DOHH2 (cell line): Measurements from ENCODE around the gene KLHL41.

Experiments
- EZH2phosphoT487 ChIP-seq: fragments of 200-600 bp; sonication (generic); IDR thresholded peaks from 2 replicates; pipeline ENCODE4 v1.6.1; 2017; ENCODE audit warnings: borderline replicate concordance, mild to moderate bottlenecking, antibody characterized with exemption, low read length, moderate library complexity, mixed read lengths
- TF ChIP-seq, protein P1 (sequence below): fragments of 200-600 bp; sonication (generic); IDR thresholded peaks from one replicate; pipeline ENCODE4 v1.5.1; 2014; ENCODE audit warnings: antibody characterized with exemption, mild to moderate bottlenecking, low read depth, low read length; ENCODE audit not compliant: poor library complexity, severe bottlenecking

DNA sequence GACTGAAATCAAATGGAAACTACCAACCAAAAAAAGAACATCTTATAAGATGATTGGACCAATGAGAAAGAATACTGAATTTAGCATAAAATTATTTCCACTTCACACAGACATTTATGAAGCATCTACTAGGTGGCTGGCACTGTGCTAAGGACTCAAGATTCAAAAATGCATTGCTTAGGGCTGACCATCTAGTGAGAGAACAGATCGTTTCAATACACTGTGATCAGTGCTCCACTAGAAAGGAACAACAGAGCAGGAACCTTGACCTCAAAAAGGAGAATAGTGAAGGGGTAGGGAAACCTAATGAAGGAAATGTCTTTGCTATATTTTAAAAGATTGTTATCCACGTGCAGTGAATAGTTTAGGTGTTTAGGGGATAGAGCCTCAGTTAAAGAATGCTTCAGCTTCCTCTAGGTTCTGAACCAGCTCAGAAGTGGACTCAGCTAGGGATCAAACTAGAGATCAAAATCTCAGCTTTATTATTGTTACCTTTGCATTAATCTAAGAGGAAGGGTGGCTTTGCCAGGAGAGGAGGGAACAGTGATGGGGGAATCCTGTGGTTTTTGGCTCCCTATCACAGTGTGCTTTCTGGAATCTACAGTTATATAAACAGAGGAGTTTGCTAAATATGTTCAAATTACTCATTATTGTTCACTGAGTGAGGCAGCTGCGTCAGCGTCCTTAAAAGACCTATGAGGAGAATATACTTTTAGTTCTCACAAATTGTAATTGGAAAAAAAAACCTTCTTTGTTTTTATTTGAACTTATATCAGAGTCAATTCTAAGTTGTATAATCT lies 46.4 kb upstream of the KLHL41 start:
- TF ChIP-seq, protein P1, sequence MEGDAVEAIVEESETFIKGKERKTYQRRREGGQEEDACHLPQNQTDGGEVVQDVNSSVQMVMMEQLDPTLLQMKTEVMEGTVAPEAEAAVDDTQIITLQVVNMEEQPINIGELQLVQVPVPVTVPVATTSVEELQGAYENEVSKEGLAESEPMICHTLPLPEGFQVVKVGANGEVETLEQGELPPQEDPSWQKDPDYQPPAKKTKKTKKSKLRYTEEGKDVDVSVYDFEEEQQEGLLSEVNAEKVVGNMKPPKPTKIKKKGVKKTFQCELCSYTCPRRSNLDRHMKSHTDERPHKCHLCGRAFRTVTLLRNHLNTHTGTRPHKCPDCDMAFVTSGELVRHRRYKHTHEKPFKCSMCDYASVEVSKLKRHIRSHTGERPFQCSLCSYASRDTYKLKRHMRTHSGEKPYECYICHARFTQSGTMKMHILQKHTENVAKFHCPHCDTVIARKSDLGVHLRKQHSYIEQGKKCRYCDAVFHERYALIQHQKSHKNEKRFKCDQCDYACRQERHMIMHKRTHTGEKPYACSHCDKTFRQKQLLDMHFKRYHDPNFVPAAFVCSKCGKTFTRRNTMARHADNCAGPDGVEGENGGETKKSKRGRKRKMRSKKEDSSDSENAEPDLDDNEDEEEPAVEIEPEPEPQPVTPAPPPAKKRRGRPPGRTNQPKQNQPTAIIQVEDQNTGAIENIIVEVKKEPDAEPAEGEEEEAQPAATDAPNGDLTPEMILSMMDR = no peak
- TF ChIP-seq EZH2phosphoT487 = no peak
